ENCODE results near the gene PRKCZ. TPM values are rescaled to one million over a fixed set of nuclear protein-coding genes. Genes with fewer than 3 reads are reported as not detected.

PRKCZ gene
- total and polyA plus RNA-seq, 9 of the 15 experiments (the other 6 are each of a cell fraction or from before 2014, with no cell fraction given) = 0.07 to 3.1 (median 1.3) TPM

- TF ChIP-seq SFPQ (IDR thresholded peaks at IDR 0.05; ENCODE audit: low read depth, low read length) = no peak
- peak; percentile 80 for TF ChIP-seq MBD2 (IDR thresholded peaks at IDR 0.05; ENCODE audit: borderline replicate concordance, low read depth)
- TF ChIP-seq CREB3 (tag; conservative IDR thresholded peaks at IDR 0.05; ENCODE audit: low read depth) = peak; percentile 94; the same call in 1 of the 2 replicates
- no peak for TF ChIP-seq DLX4 (CRISPR knock-in tag; IDR thresholded peaks at IDR 0.05)
- TF ChIP-seq MAFK (IDR thresholded peaks at IDR 0.05; ENCODE audit: low read length) = peak; percentile 71
- TF ChIP-seq PHTF2 (CRISPR knock-in tag; IDR thresholded peaks at IDR 0.05) = no peak
- TF ChIP-seq ZNF121 (CRISPR knock-in tag; conservative IDR thresholded peaks at IDR 0.05) = no peak
- TF ChIP-seq U2AF2 (optimal IDR thresholded peaks at IDR 0.05; ENCODE audit: low read depth, low read length) = no peak
- no peak for TF ChIP-seq RFX7 (CRISPR knock-in tag; IDR thresholded peaks at IDR 0.05)
- TF ChIP-seq ZNF551 (CRISPR knock-in tag; IDR thresholded peaks at IDR 0.05) = no peak
- no peak for TF ChIP-seq CHD4 (IDR thresholded peaks at IDR 0.05; ENCODE audit: insufficient read depth, insufficient replicate concordance, low read depth, low read length, poor library complexity, severe bottlenecking)
- no peak for TF ChIP-seq EWSR1 (IDR thresholded peaks at IDR 0.05; ENCODE audit: borderline replicate concordance, low read depth, partially characterized antibody)
- no peak for TF ChIP-seq SNIP1 (IDR thresholded peaks at IDR 0.05; ENCODE audit: low read depth)
- no peak for TF ChIP-seq ZKSCAN3 (CRISPR knock-in tag; IDR thresholded peaks at IDR 0.05)
- TF ChIP-seq HEY1 (CRISPR knock-in tag; IDR thresholded peaks at IDR 0.05; ENCODE audit: borderline replicate concordance) = no peak
- TF ChIP-seq, protein P1, sequence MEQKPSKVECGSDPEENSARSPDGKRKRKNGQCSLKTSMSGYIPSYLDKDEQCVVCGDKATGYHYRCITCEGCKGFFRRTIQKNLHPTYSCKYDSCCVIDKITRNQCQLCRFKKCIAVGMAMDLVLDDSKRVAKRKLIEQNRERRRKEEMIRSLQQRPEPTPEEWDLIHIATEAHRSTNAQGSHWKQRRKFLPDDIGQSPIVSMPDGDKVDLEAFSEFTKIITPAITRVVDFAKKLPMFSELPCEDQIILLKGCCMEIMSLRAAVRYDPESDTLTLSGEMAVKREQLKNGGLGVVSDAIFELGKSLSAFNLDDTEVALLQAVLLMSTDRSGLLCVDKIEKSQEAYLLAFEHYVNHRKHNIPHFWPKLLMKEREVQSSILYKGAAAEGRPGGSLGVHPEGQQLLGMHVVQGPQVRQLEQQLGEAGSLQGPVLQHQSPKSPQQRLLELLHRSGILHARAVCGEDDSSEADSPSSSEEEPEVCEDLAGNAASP (IDR thresholded peaks at IDR 0.05) = no peak
- no peak for TF ChIP-seq TRIM25 (IDR thresholded peaks at IDR 0.05; ENCODE audit: borderline replicate concordance)
- peak; percentile 97 for TF ChIP-seq TARDBP (IDR thresholded peaks at IDR 0.05)
Measured at GRCh38 chr1:2180297-2181245, 130.4 kb downstream of the PRKCZ start (continued).
